ENCODE results near the gene CELA1.
A peak's percentile ranks its signal among the peaks of the same experiment; 100 is the strongest.

CELA1 gene

GRCh38 chr12:51346581-51346980 lies at the start of gene CELA1:
TSS of gene CELA1 (minus strand) at chr12:51346679. CDS start at chr12:51346638, 41 bp downstream.
- DNase-seq: no peak

GRCh38 chr12:51395283-51396230 lies 49.1 kb upstream of the CELA1 start:
- DNase-seq: peak; percentile 48

GRCh38 chr12:51393676-51394545 lies 47.4 kb upstream of the CELA1 start:
- DNase-seq: peak; percentile 68

- peak; percentile 52 for DNase-seq
Observed at GRCh38 chr12:51392556-51393237, 46.2 kb upstream of the CELA1 start.

- peak; percentile 82 for DNase-seq
Observed at GRCh38 chr12:51391283-51392123, 45.0 kb upstream of the CELA1 start, which contains the start of gene GALNT6. TSS of gene GALNT6 (minus strand) at chr12:51391406. CDS start at chr12:51379781, 11,625 bp downstream.

- DNase-seq: peak; percentile 53
Observed at GRCh38 chr12:51390891-51391282, 44.4 kb upstream of the CELA1 start.

- DNase-seq: peak; percentile 22
Observed at GRCh38 chr12:51390457-51390856, 44.0 kb upstream of the CELA1 start.

- DNase-seq: peak; percentile 46
Observed at GRCh38 chr12:51389302-51389999, 43.0 kb upstream of the CELA1 start.

- no peak for DNase-seq
Observed at GRCh38 chr12:51388846-51389245, 42.4 kb upstream of the CELA1 start.

- DNase-seq: no peak
Observed at GRCh38 chr12:51388069-51388799, 41.8 kb upstream of the CELA1 start.

GRCh38 chr12:51386351-51386750 lies 39.9 kb upstream of the CELA1 start:
- DNase-seq: no peak

- DNase-seq: no peak
Observed at GRCh38 chr12:51383269-51383905, 36.9 kb upstream of the CELA1 start.

- no peak for DNase-seq
Observed at GRCh38 chr12:51382173-51382572, 35.7 kb upstream of the CELA1 start.

- DNase-seq: no peak
Observed at GRCh38 chr12:51381226-51382079, 35.0 kb upstream of the CELA1 start.

GRCh38 chr12:51379571-51379970 lies 33.1 kb upstream of the CELA1 start:
- no peak for DNase-seq

- no peak for DNase-seq
Observed at GRCh38 chr12:51378749-51379148, 32.3 kb upstream of the CELA1 start.

GRCh38 chr12:51377099-51377984 lies 30.9 kb upstream of the CELA1 start:
- no peak for DNase-seq

GRCh38 chr12:51374856-51375255 lies 28.4 kb upstream of the CELA1 start:
- no peak for DNase-seq

Data from stimulated activated CD8-positive, alpha-beta memory T cell treated with anti-CD3 and anti-CD28 coated beads, Interleukin-4, amount 100 ng/mL, for 48 hours (primary cell).